SK-N-SH (cell line): Measurements from ENCODE around the gene GPR162.
A peak's percentile ranks its signal among the peaks of the same experiment; 100 is the strongest.

ENCODE experiments used
- GABPA ChIP-seq: IDR thresholded peaks from 2 replicates; pipeline ENCODE4 v1.4.0; 2012; ENCODE audit warnings: low read depth, mild to moderate bottlenecking
- MAX ChIP-seq: IDR thresholded peaks from 2 replicates; pipeline ENCODE4 v1.4.0; 2012; ENCODE audit warnings: low read depth
- MXI1 ChIP-seq: IDR thresholded peaks from 2 replicates; pipeline ENCODE4 v1.6.1; 2012; ENCODE audit warnings: mild to moderate bottlenecking, low read depth, low read length, improper control_type of control experiment
- REST ChIP-seq: IDR thresholded peaks from 2 replicates; pipeline ENCODE4 v1.6.1; 2012; ENCODE audit warnings: mild to moderate bottlenecking, low read depth, low read length, moderate library complexity
- TAF1 ChIP-seq: IDR thresholded peaks from 2 replicates; pipeline ENCODE4 v1.6.1; 2012; ENCODE audit warnings: low read depth, mild to moderate bottlenecking, low read length, moderate library complexity, borderline replicate concordance
- USF1 ChIP-seq: IDR thresholded peaks from 2 replicates; pipeline ENCODE4 v1.4.0; 2012; ENCODE audit warnings: low read depth, borderline replicate concordance
- YY1 ChIP-seq: IDR thresholded peaks from 2 replicates; pipeline ENCODE4 v1.4.0; 2012; ENCODE audit warnings: low read depth, mild to moderate bottlenecking
- TF ChIP-seq, protein P1 (sequence below): fragments of 200-600 bp; sonication (generic); IDR thresholded peaks from 2 replicates; pipeline ENCODE4 v1.6.1; 2017; ENCODE audit warnings: antibody characterized with exemption, mild to moderate bottlenecking, moderate library complexity

DNA sequence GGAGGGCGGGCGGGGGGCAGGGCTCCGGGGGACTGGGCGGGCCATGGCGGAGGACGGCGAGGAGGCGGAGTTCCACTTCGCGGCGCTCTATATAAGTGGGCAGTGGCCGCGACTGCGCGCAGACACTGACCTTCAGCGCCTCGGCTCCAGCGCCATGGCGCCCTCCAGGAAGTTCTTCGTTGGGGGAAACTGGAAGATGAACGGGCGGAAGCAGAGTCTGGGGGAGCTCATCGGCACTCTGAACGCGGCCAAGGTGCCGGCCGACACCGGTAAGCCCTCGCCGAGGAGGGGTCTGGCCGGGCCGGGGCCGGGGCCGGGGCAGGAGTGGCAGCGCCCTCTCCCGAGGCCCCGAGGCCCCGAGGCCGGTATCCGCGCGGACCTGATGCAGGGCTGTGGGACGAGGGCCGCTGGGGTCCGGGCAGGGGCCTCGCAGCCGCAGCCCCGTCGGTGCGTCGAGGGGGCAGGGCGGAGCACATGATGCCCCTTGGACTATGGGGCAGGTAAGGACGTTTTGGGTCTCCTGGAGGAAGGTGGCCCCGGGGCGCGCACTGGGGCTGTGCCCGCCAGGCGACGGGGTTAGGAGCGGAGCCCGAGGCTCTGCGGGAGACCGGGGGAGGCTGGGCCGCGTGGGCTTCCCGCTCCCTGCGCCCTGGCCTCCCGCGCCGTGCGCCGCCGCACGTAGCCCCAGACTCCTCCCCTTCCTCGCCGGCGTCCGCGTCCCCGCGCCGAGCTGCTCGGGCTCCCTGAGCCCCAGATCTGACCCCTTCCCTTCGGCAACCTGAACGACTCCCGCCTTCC lies 46.0 kb downstream of the GPR162 start, which contains the start of gene TPI1:
- peak; percentile 98 for TF ChIP-seq TAF1
- TF ChIP-seq MAX: no peak
- no peak; the same call in 1 of the 2 replicates for TF ChIP-seq MXI1
- TF ChIP-seq GABPA: no peak
- TF ChIP-seq YY1: peak; percentile 79
- TF ChIP-seq USF1: no peak
- peak; percentile 70 for TF ChIP-seq REST
- TF ChIP-seq, protein P1, sequence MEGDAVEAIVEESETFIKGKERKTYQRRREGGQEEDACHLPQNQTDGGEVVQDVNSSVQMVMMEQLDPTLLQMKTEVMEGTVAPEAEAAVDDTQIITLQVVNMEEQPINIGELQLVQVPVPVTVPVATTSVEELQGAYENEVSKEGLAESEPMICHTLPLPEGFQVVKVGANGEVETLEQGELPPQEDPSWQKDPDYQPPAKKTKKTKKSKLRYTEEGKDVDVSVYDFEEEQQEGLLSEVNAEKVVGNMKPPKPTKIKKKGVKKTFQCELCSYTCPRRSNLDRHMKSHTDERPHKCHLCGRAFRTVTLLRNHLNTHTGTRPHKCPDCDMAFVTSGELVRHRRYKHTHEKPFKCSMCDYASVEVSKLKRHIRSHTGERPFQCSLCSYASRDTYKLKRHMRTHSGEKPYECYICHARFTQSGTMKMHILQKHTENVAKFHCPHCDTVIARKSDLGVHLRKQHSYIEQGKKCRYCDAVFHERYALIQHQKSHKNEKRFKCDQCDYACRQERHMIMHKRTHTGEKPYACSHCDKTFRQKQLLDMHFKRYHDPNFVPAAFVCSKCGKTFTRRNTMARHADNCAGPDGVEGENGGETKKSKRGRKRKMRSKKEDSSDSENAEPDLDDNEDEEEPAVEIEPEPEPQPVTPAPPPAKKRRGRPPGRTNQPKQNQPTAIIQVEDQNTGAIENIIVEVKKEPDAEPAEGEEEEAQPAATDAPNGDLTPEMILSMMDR: no peak
